Regular cardiac myocyte (primary cell): ENCODE measurements around the gene CAPZB. TPM values are rescaled to one million over a fixed set of nuclear protein-coding genes. Genes with fewer than 3 reads are reported as not detected.

Source experiments
- total RNA-seq: library from RNA; depleted of rRNA; stranded (reverse); fragments of >200 nt; gene quantifications from 2 replicates; pipeline ENCODE4 v1.2.3, GENCODE V29; 2014

Gene CAPZB
- total RNA-seq = 122 and 145 TPM in 2 replicates

DNA sequence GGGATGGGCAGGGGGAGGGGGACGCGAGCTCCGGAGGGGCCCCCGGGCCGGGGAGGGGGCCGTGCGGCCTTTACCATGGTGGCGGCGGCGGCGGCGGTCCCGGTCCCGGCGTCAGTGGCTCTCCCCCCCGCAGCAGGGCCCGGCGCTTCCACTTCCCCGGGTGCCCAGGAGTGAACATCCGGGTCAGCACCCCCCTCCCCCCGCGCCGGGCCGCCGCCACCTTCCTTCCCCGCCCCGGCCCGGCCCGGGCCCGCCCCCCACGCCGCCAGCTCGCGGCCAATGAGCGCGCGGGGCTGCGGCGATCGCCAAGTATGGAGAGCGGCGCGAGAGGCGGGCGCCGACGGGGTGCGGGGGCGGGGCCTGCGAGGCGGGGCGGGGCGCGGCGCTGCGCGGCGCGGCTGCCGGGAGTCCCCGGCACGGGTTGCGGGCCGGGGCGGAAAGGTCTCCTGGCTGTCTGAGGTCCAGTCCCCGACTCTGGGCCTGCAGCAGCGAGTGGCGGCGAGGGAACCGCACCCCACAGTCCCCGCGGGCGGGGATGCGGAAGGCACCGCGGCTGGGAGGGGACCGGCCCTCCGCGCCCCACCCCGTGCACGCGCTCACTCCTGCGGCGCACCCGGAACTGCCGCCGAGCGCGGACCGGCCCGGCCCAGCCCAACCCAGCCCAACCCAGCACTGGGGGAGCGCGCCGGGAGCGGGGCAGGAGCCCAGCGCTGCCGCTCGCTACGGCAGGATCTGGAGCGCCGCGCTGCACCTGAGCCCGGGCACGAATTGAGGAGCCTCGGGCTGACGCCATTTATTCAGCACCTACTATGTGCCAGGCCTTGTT lies at the start of gene CAPZB:
Gene CAPZB (minus strand): TSS at position 178 of the 826 bp plus-strand sequence. CDS start 101 bp downstream, at position 77.

DNA sequence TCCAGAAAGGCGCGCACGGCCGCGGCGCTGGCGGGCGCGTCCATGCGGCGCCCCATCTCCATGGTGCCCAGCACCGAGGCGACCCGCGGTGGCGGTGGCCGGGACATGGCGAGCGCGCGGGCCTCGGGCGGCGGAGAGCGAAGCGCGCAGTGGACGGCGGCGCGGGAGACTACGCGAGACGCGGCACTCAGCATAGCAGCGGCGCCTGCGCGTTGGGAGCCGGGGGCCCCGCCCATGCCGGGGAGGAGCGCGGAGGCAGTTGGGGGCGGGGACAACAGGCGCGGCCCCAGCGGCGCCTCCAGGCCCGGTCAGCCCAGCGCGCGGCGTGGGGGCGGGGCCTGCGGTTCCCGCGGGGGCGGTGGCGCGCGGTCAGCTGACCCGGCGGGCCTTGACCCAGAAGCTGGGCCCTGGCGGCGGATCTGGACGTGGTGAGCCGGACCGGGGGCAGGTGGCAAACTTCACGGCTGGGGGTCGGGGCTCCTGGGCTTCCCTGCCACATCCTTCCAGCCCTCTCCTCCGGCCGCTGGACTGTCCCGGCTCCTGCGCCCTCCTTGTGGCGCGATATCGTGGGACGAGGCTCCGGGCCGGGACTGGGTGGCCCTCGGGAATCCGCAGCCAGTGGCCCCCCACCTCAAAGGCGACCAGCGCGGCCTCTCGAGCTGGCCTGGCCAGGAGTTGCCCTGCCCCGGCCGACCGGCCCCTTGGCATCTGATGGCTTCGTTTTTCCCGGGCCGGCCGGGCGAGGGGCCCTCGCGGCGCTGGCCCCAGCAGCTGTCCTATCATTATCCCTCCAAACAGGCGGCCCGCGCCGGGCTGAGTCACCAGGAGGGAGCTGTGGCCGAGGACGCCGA lies 173.2 kb downstream of the CAPZB start, which contains the start of the genes AKR7A2 and SLC66A1:
Gene AKR7A2 (minus strand): TSS at position 214 of the 851 bp plus-strand sequence. CDS start 20 bp downstream, at position 194.
Gene SLC66A1 (plus strand): TSS at position 396 of the 851 bp plus-strand sequence. CDS start 5,352 bp downstream, outside the sequence.

Other genes with a start within 250 kb of the CAPZB start
- gene EMC1, start 234.0 kb downstream of the CAPZB start, total RNA-seq = 82.9 and 83.0 TPM in 2 replicates
- gene MRTO4, start 233.7 kb downstream of the CAPZB start, total RNA-seq = 21.7 and 58.5 TPM in 2 replicates
- 0.19 and 0.28 TPM in 2 replicates for gene AKR7A3, start 196.8 kb downstream of the CAPZB start, total RNA-seq
- gene AKR7A2, start 173.4 kb downstream of the CAPZB start, total RNA-seq = 44.8 and 55.8 TPM in 2 replicates
- gene SLC66A1, start 173.2 kb downstream of the CAPZB start, total RNA-seq = 12.7 TPM in 2 replicates
- 71.7 and 115 TPM in 2 replicates for gene NBL1, start 158.8 kb upstream of the CAPZB start, total RNA-seq
- not detected in 2 replicates for gene HTR6, start 179.3 kb upstream of the CAPZB start, total RNA-seq